HCT116 (cell line): ENCODE results near the gene IPCEF1. TPM values are rescaled to one million over a fixed set of nuclear protein-coding genes. Genes with fewer than 3 reads are reported as not detected.

Experiments
- ATAC-seq: fragments of 200-7000 bp; cut with Tn5 transposase; 2 replicates; pipeline ENCODE4 v1.9.1; 2020; ENCODE audit warnings: mild to moderate bottlenecking, moderate library complexity
- BruUV-seq: library from RNA; stranded (reverse); fragments of 400-500 nt; replicated peaks from 2 replicates; lab custom pipeline; 2021; lab: Mats Ljungman, UMichigan
- CTCF ChIA-PET: fragments of 300-600 bp; sonication (Branson Sonifier 250); formaldehyde crosslinking; loops from one replicate; lab custom pipeline; 2021; ENCODE audit warnings: antibody characterized with exemption; lab: Charles Lee
- POLR2A ChIA-PET: fragments of 300-600, 350-600 bp; sonication (Branson Sonifier 250); formaldehyde crosslinking; loops from one replicate; lab custom pipeline; 2021; ENCODE audit warnings: antibody characterized with exemption; lab: Charles Lee
- RAD21 ChIA-PET, 2 experiments: fragments of 300-600 bp; sonication (Branson Sonifier 250); formaldehyde crosslinking; loops; one replicate each; lab custom pipeline; 2023; ENCODE audit warnings: low total read pairs in 2 of 2; ENCODE audit not compliant: uncharacterized antibody in 2 of 2, unreplicated experiment in 2 of 2, low non-redundant PET in 1 of 2; lab: Charles Lee
- DNase-seq: peaks from one replicate; pipeline ENCODE4 v3.0.0-alpha.2; 2010; ENCODE audit warnings: low read depth, low spot score
- H2AFZ ChIP-seq: fragments of 200-600 bp; shearing (Covaris generic), sonication (generic); 2 replicates; pipeline ENCODE4 v1.6.1; 2017; ENCODE audit warnings: low read depth, mixed run types, mixed read lengths, antibody characterized with exemption, low read length; ENCODE audit not compliant: poor library complexity, severe bottlenecking
- H3K27ac ChIP-seq: 2 replicates; pipeline ENCODE4 v1.5.1; 2012; ENCODE audit warnings: low read depth, low read length
- H3K27me3 ChIP-seq: fragments of 200-600 bp; sonication (generic); 2 replicates; pipeline ENCODE4 v1.6.1; 2016; ENCODE audit warnings: mixed run types, low read length, mixed read lengths; ENCODE audit not compliant: insufficient read depth
- H3K36me3 ChIP-seq, 2 experiments: fragments of 200-500 bp in 1 of 2; fragments of 200-600 bp in 1 of 2; sonication (Bioruptor generic) in 1 of 2; sonication (generic) in 1 of 2; 2 replicates each; pipeline versions ENCODE4 v1.5.1 to v1.6.1; 2014 to 2016; ENCODE audit warnings: low read length in 2 of 2, inconsistent platforms in 1 of 2, mixed read lengths in 1 of 2, mixed run types in 1 of 2; ENCODE audit not compliant: insufficient read depth in 2 of 2, control insufficient read depth in 1 of 2
- H3K4me1 ChIP-seq, 2 experiments: fragments of 200-600 bp in 1 of 2; sonication (generic) in 1 of 2; 2 replicates each; pipeline versions ENCODE4 v1.5.1 to v1.6.1; 2012 to 2017; ENCODE audit warnings: low read length in 2 of 2, inconsistent platforms in 1 of 2, mild to moderate bottlenecking in 1 of 2, mixed read lengths in 1 of 2, mixed run types in 1 of 2, moderate library complexity in 1 of 2; ENCODE audit not compliant: insufficient read depth in 2 of 2, control insufficient read depth in 1 of 2
- H3K4me2 ChIP-seq: fragments of 200-600 bp; sonication (generic); 2 replicates; pipeline ENCODE4 v1.6.1; 2017; ENCODE audit warnings: mixed run types, low read length, mixed read lengths
- H3K4me3 ChIP-seq, 2 experiments: fragments of 200-600 bp in 1 of 2; sonication (generic) in 1 of 2; replicated peaks in 1 of 2; 2 replicates each; pipeline ENCODE4 v1.5.1; 2011 to 2016; ENCODE audit warnings: low read length in 2 of 2, control low read depth in 1 of 2, low read depth in 1 of 2, mild to moderate bottlenecking in 1 of 2, mixed read lengths in 1 of 2, mixed run types in 1 of 2
- H3K79me2 ChIP-seq: fragments of 200-600 bp; sonication (generic); 2 replicates; pipeline ENCODE4 v1.6.1; 2017; ENCODE audit warnings: mild to moderate bottlenecking, mixed run types, low read length, moderate library complexity, mixed read lengths; ENCODE audit not compliant: insufficient read depth
- H3K9ac ChIP-seq: fragments of 200-600 bp; sonication (generic); 2 replicates; pipeline ENCODE4 v1.6.1; 2016; ENCODE audit warnings: low read length, mixed read lengths
- H3K9me2 ChIP-seq: fragments of 200-600 bp; sonication (generic), shearing (Covaris generic); 2 replicates; pipeline ENCODE4 v1.6.1; 2017; ENCODE audit warnings: mixed run types, mild to moderate bottlenecking, moderate library complexity; ENCODE audit not compliant: insufficient read depth
- H3K9me3 ChIP-seq, 2 experiments: fragments of 200-500 bp in 1 of 2; fragments of 200-600 bp in 1 of 2; sonication (Bioruptor generic) in 1 of 2; sonication (generic) in 1 of 2; 2 replicates each; pipeline ENCODE4 v1.6.1; 2014 to 2017; ENCODE audit warnings: low read length in 2 of 2, mixed read lengths in 2 of 2, inconsistent platforms in 1 of 2, low read depth in 1 of 2, mild to moderate bottlenecking in 1 of 2, mixed run types in 1 of 2, moderate library complexity in 1 of 2; ENCODE audit not compliant: control insufficient read depth in 1 of 2, insufficient read depth in 1 of 2
- H4K20me1 ChIP-seq: fragments of 200-600 bp; sonication (generic), shearing (Covaris generic); 2 replicates; pipeline ENCODE4 v1.6.1; 2017; ENCODE audit warnings: mixed run types, mild to moderate bottlenecking, moderate library complexity; ENCODE audit not compliant: insufficient read depth
- CEBPB ChIP-seq: IDR thresholded peaks from 2 replicates; pipeline ENCODE4 v1.6.1; 2012; ENCODE audit warnings: low read depth
- POLR2AphosphoS5 ChIP-seq: IDR thresholded peaks from 2 replicates; pipeline ENCODE4 v1.6.1; 2011; ENCODE audit warnings: mild to moderate bottlenecking, low read depth, low read length, moderate library complexity
- RAD21 ChIP-seq: IDR thresholded peaks from 2 replicates; pipeline ENCODE4 v1.6.1; 2012; ENCODE audit warnings: low read depth, mild to moderate bottlenecking
- SP1 ChIP-seq: IDR thresholded peaks from 2 replicates; pipeline ENCODE4 v1.6.1; 2012; ENCODE audit warnings: low read depth
- TCF7L2 ChIP-seq: IDR thresholded peaks from 2 replicates; pipeline ENCODE4 v1.7.0; 2011; ENCODE audit warnings: borderline replicate concordance, inconsistent platforms; ENCODE audit not compliant: insufficient read depth, insufficient read length; ENCODE audit errors: extremely low read depth
- intact Hi-C: fragments of 100-400 bp; cut with micrococcal nuclease; formaldehyde crosslinking; loops from 2 replicates; pipeline ENCODE4 v1.10.0; 2022
- total RNA-seq: library from RNA; stranded (reverse); gene quantifications from one replicate; pipeline ENCODE4 v1.2.1, GENCODE V29; 2021; ENCODE audit not compliant: unreplicated experiment
- TF ChIP-seq, protein P1 (sequence below): IDR thresholded peaks from 2 replicates; pipeline ENCODE4 v1.6.1; 2012; ENCODE audit warnings: low read depth

The IPCEF1 gene
- total RNA-seq, 1 experiment from 2014 or later, result 0.32 TPM

- TF ChIP-seq, protein P1, sequence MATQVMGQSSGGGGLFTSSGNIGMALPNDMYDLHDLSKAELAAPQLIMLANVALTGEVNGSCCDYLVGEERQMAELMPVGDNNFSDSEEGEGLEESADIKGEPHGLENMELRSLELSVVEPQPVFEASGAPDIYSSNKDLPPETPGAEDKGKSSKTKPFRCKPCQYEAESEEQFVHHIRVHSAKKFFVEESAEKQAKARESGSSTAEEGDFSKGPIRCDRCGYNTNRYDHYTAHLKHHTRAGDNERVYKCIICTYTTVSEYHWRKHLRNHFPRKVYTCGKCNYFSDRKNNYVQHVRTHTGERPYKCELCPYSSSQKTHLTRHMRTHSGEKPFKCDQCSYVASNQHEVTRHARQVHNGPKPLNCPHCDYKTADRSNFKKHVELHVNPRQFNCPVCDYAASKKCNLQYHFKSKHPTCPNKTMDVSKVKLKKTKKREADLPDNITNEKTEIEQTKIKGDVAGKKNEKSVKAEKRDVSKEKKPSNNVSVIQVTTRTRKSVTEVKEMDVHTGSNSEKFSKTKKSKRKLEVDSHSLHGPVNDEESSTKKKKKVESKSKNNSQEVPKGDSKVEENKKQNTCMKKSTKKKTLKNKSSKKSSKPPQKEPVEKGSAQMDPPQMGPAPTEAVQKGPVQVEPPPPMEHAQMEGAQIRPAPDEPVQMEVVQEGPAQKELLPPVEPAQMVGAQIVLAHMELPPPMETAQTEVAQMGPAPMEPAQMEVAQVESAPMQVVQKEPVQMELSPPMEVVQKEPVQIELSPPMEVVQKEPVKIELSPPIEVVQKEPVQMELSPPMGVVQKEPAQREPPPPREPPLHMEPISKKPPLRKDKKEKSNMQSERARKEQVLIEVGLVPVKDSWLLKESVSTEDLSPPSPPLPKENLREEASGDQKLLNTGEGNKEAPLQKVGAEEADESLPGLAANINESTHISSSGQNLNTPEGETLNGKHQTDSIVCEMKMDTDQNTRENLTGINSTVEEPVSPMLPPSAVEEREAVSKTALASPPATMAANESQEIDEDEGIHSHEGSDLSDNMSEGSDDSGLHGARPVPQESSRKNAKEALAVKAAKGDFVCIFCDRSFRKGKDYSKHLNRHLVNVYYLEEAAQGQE, result no peak
- TF ChIP-seq RAD21 (no peak), TCF7L2 (no peak), CEBPB (no peak)
Measured at GRCh38 chr6:154325142-154325541, 31.5 kb downstream of the IPCEF1 start (continued).

GRCh38 chr6:154320181-154320580 is 36.4 kb downstream of the IPCEF1 start:
- TF ChIP-seq SP1 (no peak), POLR2AphosphoS5 (no peak)
- H3K9me2 ChIP-seq, result no peaks in the 10 kb centered on the region
- H3K27me3 ChIP-seq, result no peaks in the 10 kb centered on the region
- no peak overlapping the region for H3K9ac ChIP-seq
- H3K4me1 ChIP-seq, result no peaks in the 10 kb centered on the region; a peak in 1 of 4 replicates
- no peaks in the 10 kb centered on the region for H3K9me3 ChIP-seq
- H3K79me2 ChIP-seq, result no peaks in the 10 kb centered on the region
- no peaks in the 10 kb centered on the region for H3K36me3 ChIP-seq
- ChIA-PET CTCF (no interaction called here), RAD21 (no interaction called here), POLR2A (no interaction called here)
- no peak overlapping the region for H2AFZ ChIP-seq
- no peak overlapping the region for H3K4me3 ChIP-seq
- BruUV-seq, result no TSS peak
- DNase-seq (no peak), ATAC-seq (no peak)
- no peaks in the 10 kb centered on the region for H4K20me1 ChIP-seq
- H3K27ac ChIP-seq, result no peak overlapping the region
- no peak overlapping the region for H3K4me2 ChIP-seq
- intact Hi-C loops, result no loop called here
